HG02798 (cell line): ENCODE data around the gene NENF.
"Not testable (repeated sequence)": the region's sequence is repeated elsewhere in the genome, so short reads cannot be mapped to it uniquely, and the experiment has no call there.

ENCODE experiments used
- ATAC-seq: cut with Tn5 transposase; IDR thresholded peaks from one replicate; pipeline ENCODE4 v1.9.1; 2021; ENCODE audit warnings: mild to moderate bottlenecking; ENCODE audit not compliant: unreplicated experiment, poor library complexity

The NENF gene

DNA sequence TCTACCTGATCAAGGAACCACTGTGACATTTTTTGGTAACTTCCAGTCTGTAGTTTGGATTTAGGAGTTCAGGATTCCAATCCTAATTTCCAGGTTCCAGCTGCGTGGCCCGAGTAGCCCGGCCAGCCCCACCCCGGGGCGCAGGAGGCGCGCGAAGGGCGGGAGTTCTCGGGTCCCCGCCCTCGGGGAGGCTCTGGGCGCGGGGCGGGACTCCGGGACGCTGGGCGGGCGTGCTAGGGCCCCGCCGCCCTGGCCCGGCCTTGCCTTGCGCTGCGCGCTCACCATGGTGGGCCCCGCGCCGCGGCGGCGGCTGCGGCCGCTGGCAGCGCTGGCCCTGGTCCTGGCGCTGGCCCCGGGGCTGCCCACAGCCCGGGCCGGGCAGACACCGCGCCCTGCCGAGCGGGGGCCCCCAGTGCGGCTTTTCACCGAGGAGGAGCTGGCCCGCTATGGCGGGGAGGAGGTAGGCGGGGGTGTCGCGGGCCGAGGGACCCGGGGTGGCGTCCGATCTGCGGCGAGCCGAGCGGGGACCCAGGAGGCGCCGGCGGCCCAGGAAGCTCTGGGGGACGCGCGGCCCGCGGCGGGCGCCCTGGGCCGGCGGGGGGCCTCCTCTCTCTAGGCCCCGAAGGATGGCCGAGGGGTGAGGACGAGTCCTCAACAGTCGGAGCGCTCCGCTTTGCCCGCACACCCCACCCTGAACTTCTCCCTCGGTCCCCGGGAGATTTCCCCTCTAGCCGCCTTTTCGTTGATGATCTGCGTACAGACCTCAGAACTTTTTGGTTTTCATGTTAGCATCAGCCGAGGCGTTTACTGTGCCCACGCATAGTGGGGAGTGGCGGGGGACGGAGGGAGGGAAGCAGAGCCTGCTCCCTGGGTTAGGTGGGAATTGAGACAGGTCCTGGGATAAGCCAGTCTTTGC, at the start of gene NENF:
Gene NENF (plus strand): TSS at position 260 of the 916 bp plus-strand sequence. CDS start 24 bp downstream, at position 284.
- peak; percentile 99 for ATAC-seq

DNA sequence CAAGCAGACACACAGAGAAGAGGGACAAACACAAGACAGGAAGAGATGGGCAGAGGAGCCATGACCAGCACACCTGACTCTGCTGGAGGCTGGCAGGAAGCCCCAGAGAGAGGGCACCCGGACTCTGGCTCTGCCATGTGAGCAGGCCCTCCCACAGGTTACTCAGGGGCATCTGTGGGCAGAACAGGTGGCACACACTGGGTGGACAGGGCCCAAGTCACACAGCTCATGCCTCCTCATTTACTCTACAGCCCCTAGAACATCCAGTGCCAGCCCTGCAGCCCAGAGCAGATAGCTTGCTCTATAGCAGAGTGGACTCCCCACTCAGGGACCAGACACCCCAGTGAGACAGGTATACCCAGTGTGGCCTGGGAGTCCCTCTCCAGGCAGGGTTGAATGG, 46.7 kb upstream of the NENF start:
- ATAC-seq, result no peak

DNA sequence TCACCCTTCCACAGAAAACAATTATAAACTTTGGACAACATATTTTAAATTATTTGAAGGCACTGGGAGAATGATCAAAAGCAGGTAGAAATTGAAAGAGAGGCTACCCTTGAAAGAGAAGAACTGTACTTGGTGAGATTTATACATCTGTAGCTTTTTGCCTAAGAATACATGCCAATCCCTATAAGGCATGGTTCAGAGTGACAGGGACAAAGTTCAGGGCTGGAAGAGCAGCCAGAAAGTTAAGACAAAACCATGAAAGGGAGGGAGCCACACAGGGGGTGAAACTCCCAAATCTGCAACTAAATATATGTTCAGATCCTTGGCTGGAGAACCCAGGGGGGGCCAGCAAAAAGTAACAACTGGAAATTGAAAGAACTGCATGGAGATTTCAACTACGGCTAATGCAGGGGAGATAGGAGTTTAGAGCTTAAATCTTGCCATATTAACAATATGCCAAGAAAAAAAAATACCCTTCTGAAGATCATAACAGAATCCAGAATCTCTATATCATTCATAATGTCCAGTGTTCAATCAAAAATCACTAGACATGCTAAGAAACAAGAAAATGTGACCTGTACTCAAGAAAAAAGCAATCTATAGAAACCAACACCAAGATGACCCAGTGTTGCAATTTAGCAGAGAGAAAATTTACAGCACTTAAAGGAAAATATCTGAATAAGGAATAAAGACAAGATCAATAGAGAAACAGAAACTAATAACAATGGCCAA, 43.6 kb upstream of the NENF start:
- no peak for ATAC-seq

DNA sequence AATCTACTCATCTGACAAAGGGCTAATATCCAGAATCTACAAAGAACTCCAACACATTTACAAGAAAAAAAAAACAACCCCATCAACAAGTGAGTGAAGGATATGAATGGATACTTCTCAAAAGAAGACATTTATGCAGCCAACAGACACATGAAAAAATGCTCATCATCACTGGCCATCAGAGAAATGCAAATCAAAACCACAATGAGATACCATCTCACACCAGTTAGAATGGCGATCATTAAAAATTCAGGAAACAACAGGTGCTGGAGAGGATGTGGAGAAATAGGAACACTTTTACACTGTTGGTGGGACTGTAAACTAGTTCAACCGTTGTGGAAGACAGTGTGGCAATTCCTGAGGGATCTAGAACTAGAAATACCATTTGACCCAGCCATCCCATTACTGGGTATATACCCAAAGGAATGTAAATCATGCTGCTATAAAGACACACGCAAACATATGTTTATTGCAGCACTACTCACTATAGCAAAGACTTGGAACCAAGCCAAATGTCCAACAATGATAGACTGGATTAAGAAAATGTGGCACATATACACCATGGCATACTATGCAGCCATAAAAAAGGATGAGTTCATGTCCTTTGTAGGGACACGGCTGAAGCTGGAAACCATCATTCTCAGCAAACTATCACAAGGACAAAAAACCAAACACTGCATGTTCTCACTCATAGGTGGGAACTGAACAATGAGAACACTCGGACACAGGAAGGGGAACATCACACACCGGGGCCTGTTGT, 36.9 kb upstream of the NENF start:
- ATAC-seq, result not testable (repeated sequence)

DNA sequence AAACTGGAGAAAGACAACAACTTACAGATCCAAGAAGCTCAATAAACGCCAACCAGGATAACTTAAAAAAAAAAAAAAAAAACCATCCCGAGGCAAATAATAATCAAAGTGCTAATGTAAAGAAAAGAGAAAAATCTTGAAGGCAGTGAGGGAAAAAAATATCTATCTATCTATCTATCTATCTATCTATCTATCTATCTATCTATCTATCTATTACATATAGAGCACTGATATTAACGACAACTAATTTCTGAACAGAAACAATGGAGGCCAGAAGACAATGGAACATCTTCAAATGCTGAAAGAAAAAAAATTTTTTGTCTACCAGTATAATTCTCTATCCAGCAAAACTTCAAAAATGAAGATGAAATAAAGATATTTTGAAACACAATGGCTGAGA, 36.1 kb upstream of the NENF start:
- ATAC-seq, result no peak

DNA sequence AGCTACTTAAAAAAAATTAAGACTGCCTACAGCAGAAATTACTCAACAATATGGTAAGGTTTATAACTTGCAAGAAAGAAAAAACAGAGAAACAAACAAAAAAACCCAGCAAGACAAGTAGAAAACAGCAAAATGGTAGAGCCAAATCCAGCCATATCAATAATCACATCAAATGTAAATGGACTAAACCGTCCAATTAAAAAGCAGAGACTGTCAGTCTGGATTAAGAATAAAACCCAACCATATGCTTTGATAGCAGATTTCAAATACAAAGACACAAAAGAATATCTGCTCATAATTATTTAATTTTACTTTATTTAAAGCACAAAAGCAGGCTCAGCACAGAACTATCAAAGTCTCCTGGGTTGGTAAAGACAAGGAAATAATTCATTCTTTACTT, 35.5 kb upstream of the NENF start:
- ATAC-seq, result no peak

DNA sequence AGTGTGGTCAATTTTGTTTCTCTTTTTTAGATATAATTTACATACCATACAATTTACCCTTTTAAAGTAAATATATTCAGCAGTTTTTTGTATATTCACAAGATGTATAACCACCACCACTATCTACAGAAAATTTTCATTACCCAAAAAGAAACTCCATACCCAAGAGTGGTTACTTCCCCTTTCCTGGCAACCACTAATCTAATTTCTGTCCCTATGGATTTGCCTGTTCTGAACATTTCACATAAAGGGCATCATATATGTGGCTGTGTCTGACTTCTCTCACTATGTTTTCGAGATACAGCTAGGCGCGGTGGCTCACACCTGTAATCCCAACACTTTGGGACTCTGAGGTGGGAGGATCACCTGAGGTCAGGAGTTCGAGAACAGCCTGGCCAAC, 31.7 kb upstream of the NENF start:
- ATAC-seq, result no peak

DNA sequence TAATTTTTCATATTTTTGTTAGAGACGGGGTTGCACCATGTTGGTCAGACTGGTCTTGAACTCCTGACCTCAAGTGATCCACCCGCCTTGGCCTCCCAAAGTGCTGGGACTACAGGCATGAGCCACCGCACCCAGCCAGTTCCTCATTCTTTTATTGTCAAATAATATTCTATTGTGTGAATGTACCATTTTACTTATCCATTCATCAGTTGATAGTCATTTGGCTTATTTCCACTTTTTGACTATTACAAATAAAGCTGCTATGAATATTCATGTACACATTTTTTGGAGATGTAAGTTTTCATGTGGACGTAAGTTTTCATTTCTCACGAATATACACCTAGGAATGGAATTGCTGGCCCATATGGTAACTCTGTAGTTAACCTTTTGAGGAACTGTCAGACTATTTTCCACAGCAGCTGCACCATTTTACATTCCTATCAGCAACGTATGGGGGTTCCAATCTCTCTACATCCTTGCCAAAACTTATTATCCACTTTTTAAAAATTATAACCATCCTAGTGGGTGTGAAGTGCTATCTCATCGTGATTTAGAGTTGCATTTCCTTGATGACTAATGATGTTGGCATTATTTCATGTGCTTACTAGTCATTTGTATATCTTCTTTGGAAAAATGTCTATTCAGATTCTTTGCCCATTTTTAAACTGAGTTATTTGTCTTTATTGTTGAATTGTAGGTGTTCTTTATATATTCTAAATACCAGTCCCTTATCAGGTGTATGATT, 30.7 kb upstream of the NENF start:
- ATAC-seq, result no peak

DNA sequence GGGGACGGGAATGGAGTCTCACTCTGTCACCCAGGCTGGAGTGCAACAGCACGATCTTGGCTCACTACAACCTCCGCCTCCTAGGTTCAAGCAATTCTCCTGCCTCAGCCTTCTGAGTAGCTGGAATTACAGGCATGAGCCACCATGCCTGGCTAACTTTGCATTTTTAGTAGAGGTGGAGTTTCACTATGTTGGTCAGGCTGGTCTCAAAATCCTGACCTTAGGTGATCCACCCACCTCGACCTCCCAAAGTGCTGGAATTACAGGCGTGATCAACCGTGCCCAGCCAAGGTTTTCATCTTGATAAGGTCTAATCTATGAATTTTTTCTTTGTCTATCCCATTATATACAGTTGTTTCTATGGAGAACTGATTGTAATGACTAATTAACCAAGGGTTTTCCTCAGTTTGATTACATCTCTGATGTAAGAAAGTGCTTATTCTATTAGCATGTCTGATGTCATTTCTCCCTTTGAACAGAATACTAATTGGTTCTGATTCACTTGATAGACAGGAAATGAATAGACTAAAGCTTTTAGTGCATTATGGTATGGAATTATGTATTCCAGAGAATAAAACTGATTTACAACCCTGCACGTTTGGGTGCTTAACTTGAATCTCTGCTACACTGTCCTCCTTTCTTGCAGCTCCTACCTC, 29.9 kb upstream of the NENF start:
- no peak for ATAC-seq

DNA sequence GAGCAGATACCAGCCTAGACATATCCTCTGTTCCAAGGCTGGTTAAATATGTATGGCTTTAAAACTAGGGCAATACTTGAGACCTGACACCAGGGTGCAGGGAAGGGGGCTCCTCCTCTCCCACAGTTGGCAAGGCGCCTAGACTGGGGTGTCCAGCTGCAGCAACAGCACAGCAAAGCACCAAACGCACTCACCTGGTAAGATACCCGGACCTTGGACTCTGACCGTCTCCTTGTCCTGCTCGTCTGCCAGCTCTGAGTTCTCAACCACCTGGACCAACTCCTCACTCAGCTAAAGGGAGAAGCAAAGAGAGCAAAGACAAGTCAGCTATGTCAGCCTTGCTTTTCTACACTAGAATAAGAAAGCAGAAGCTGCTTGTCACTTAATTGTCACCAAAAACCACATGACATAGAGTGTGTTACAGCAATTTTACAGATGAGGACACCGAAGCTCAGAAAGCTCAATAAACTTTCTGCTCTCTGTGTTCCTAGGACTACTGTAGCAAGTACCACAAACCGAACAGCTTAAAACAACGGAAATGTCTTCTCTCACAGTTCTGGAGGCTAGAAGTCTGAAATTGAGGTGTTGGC, 22.4 kb upstream of the NENF start:
- ATAC-seq, result no peak

DNA sequence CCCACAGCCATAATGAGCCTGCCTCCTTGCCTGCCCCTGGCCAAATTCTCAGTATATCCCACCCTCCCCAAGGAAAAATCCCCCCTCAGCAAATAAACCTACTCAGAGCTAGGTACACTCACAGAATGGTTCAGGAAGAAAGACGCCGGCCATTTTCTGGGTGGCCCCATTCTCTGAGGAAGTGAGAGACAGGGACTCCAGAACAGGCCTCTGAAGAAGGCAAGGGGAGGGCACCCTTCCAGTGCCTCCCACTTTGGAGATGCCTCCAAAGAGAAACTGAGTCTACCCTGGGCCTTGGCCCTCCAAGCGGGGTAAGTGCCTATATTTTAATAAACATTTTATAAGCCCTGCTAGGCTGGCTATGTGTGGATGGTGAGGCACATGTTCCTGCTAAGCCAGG, 20.3 kb upstream of the NENF start:
- no peak for ATAC-seq

DNA sequence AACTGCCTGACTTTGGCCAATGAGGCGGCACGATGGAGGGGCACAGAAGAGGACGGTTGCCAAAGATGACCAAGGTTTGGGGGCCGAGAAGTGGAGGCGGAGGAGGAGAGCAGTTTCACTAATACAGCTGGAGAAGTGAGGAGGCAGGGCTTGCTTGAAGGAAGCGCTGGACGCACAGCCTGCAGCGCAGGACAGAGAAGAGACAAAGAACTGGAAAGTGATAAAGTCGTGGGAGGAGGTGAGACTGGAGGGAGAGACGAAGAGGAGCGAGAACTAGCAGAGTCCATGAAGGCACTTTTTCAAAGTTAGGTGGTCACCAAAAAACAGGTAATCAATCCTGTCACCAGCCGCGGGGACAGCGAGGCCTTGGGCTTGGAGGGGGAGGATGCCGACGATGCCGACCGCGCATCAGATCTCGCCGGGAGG, 18.8 kb upstream of the NENF start:
- ATAC-seq, result peak; percentile 2

DNA sequence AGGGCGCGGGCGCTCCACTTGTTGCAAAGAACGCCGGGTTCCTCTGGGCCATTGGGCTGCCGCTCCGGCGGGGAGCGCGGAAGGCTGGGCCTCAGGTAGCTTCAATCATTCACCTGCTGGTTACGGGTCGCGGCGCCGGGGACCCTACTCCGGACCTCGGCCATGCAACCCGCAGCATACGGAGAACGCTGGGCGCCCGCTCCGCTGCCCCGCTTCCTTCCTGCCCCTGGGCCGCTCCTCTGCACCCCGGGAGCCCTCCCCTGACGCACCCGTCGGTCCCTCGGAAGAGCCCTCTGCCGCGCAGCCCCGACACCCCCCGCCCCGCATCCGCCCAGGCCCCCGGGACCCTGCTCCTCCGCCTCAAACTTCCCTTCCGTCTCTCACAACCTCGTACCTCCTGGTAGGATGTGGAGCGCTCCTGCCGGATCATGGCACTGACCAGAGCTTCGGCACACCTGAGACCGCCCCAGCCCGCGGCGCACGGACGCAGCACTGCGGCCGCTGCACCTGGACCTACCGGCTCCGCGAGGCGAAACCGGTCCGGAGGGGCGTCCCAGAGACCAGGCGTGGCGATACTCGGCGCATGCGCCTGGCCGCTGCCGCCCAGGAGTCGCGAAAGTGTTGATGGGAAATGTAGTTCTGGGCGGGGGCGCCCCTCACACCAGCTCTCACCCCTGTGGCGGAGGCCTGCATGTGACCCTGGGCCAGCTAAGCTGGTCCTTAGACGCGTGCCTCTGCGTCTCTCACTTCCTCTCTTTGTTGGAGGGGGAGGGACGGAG, 18.2 kb upstream of the NENF start, which contains the start of gene PACC1:
Gene PACC1 (minus strand): TSS at position 559 of the 779 bp plus-strand sequence. CDS start 129 bp downstream, at position 430.
- peak; percentile 97 for ATAC-seq

DNA sequence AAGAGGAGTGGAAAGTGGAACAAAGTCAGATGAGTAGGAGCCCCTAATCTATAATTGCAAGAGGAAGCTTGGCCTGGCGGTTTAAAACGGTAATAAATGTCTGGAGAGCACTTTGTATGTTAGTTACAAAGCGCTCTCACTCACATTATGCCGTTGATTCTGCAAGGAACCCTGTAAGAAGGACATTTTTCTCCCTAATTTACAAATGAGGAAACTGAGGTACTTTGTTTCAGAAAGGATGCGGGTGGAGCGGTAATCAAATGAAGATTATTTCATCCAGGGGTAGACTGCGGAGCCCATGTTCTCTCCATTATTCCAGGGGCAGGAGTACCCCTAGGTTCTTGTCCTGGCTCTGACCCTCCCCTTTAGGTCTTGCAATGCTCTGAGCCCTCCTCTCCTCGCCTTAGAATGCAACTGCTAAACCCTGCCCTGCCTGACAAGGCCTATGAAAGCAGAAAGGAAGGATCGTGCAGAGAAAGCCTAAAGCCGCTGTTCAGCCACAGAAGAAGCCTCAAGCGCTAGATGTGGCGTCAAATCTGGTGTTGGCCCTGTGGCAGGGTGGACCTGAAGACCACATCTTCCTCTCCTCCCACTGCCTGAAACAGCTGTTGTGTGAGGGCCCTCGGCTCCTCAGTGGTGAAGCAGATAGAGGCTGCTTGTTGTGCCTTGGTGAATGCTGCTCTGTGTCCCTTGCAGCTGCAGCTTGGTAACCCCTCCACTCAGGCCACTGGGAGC, 17.4 kb upstream of the NENF start:
- ATAC-seq, result no peak

DNA sequence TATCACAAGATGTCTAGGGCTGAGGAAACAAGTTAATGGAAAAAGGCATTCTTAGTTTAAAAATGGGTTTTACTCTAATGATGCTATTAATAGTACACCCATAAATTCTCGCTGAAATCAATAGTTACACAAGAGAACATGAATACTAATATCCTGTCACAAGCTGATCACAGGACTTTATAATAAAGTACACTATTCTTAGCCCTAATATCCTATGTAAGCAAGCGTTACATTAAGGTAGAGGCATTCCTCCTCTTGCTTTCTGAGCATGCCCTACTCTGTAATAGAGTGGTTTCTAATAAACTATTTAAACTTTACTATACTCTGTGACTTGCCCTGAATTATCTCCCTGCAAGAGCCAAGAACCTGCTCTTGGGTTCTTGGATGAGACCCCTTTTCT, 11.6 kb upstream of the NENF start:
- no peak for ATAC-seq

DNA sequence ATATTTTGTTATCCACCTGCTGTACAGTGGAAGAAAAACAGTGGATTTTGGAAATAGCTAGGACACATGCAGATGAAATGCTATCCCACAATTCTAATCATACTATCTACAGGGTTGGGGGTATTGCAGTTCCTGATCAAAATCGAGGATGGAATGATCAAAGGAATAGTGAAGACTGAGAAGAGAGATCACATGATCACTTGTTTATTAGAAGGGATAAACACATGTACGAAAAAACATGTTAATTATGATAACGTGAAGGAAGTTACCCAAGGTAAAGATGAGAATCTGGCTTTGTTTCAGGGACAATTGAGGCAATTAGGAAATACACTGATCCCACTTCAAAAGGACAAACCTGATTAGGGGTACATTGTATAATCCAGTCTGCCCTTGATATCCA, 8.8 kb upstream of the NENF start:
- ATAC-seq, result no peak

DNA sequence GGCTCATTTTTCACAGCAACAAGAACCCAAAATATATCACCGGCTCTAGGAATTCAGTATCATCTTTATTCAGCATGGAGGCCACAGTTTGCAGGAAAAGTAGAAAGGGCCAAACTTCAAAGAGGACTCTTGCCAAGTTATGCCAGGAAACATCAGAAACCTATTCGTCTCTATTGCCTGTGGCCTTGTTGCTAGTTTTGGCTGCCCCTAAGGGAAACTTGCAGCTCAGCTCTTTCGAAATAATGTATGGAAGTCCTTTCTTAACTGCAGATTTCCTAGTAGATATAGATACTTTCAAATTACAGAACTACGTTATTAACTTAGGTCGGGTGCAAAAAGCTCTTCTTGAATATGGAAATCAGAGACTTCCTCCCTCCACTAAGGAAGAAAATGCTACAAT, 4.2 kb upstream of the NENF start:
- no peak for ATAC-seq

DNA sequence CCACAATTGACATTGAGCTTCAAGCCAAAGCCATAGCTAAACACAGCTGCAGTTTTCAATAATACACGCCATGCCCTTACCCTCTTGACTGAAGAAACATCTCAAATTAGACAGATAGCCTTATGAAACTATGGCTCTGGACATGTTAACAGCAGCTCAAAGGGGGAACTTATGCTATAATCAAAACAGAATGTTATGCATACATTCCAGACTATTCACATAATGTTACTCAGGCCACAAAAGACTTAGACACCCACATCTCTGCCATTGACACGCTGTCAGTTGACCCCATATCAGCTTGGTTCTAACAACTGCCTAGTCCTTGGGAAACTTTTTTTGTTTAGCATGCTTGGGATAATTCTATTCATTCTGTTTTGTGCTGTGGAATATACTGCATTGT, 2.3 kb upstream of the NENF start:
- no peak for ATAC-seq
